ENCODE measurements around the gene FNIP2.

DNA sequence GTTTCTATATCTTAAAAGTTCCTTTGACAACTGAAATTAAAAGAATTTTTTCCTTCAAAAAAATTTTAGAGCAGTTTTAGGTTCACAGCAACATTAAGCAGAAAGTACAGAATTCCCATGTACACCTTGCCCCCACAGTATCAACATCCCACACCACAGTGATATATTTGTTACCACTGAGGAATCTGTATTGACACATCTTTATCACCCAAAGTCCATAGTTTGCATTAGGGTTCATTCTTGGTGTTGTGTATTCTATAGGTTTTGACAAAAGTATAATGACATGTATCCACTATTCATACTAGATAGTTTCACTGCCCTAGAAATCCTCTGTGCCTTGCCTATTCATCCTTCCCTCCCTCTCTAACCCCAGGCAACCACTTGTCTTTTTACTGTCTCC lies 43.7 kb downstream of the FNIP2 start:
- TF ChIP-seq, protein P1, sequence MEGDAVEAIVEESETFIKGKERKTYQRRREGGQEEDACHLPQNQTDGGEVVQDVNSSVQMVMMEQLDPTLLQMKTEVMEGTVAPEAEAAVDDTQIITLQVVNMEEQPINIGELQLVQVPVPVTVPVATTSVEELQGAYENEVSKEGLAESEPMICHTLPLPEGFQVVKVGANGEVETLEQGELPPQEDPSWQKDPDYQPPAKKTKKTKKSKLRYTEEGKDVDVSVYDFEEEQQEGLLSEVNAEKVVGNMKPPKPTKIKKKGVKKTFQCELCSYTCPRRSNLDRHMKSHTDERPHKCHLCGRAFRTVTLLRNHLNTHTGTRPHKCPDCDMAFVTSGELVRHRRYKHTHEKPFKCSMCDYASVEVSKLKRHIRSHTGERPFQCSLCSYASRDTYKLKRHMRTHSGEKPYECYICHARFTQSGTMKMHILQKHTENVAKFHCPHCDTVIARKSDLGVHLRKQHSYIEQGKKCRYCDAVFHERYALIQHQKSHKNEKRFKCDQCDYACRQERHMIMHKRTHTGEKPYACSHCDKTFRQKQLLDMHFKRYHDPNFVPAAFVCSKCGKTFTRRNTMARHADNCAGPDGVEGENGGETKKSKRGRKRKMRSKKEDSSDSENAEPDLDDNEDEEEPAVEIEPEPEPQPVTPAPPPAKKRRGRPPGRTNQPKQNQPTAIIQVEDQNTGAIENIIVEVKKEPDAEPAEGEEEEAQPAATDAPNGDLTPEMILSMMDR (conservative IDR thresholded peaks at IDR 0.05 in 1 of 2, IDR thresholded peaks at IDR 0.05 in 1 of 2; ENCODE audit: extremely low read depth in 1 of 2, insufficient read depth in 1 of 2, low read depth in 1 of 2, low read length in 2 of 2) = no peak
- no peak for TF ChIP-seq EZH2 (IDR thresholded peaks at IDR 0.05; ENCODE audit: borderline replicate concordance, low read length)

All from mammary epithelial cell (primary cell).